Parathyroid adenoma (tissue), 2 donors: ENCODE measurements around the gene USHBP1.

Source experiments
- H2AFZ ChIP-seq: fragments of 300-600 bp; sonication (generic); one replicate; pipeline ENCODE4 v1.7.0; 2017; ENCODE audit warnings: antibody characterized with exemption, mild to moderate bottlenecking
- H3K27ac ChIP-seq: fragments of 300-600 bp; sonication (generic); one replicate; pipeline ENCODE4 v1.7.0; 2017
- H3K27me3 ChIP-seq: fragments of 300-600 bp; sonication (generic); one replicate; pipeline ENCODE4 v1.7.0; 2017; ENCODE audit warnings: low read length; ENCODE audit not compliant: control insufficient read depth, insufficient read depth
- H3K36me3 ChIP-seq: fragments of 300-600 bp; sonication (generic); one replicate; pipeline ENCODE4 v1.7.0; 2017; ENCODE audit warnings: low read length; ENCODE audit not compliant: control insufficient read depth, insufficient read depth
- H3K4me1 ChIP-seq: fragments of 300-600 bp; sonication (generic); one replicate; pipeline ENCODE4 v1.7.0; 2017; ENCODE audit warnings: control low read depth
- H3K4me2 ChIP-seq: fragments of 300-600 bp; sonication (generic); one replicate; pipeline ENCODE4 v1.7.0; 2017; ENCODE audit warnings: low read length
- H3K4me3 ChIP-seq: fragments of 300-600 bp; sonication (generic); one replicate; pipeline ENCODE4 v1.7.0; 2017; ENCODE audit warnings: low read depth, low read length
- H3K79me2 ChIP-seq: fragments of 300-600 bp; sonication (generic); one replicate; pipeline ENCODE4 v1.7.0; 2017; ENCODE audit warnings: control low read depth
- H3K9ac ChIP-seq: fragments of 300-600 bp; sonication (generic); one replicate; pipeline ENCODE4 v1.7.0; 2017; ENCODE audit warnings: mild to moderate bottlenecking
- H3K9me3 ChIP-seq: fragments of 300-600 bp; sonication (generic); one replicate; pipeline ENCODE4 v1.7.0; 2017; ENCODE audit warnings: low read length; ENCODE audit not compliant: control insufficient read depth
- TF ChIP-seq, protein P1 (sequence below): fragments of 300-600 bp; sonication (generic); IDR thresholded peaks from one replicate; pipeline ENCODE4 v1.7.0; 2017; ENCODE audit warnings: antibody characterized with exemption, mild to moderate bottlenecking
- donor health status: primary hyperparathyroidism.

Gene USHBP1

DNA sequence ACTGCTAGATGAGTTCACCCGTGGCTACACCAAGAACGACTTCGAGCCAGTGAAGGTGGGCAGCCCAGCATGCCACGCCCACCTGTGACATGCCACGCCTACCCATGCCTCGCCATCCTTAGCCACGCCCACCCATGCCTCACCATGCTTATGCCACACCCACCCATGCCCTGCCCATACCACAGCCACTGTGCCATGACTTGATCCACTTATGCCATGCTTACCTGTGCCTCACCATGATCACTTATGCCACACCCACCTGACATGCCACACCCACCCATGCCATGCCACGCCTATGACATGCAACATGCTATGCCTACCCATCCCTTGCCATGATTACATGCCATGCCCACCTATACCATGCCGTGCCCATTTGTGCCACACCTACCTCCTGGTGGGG lies 62.3 kb downstream of the USHBP1 start:
- Histone ChIP-seq H3K27me3 (no peaks in the 10 kb centered on the region), H3K4me1 (no peaks in the 10 kb centered on the region), H3K9me3 (no peaks in the 10 kb centered on the region), H2AFZ (no peak overlapping the region), H3K4me3 (no peak overlapping the region), H3K9ac (no peak overlapping the region), H3K79me2 (no peaks in the 10 kb centered on the region), H3K4me2 (no peak overlapping the region), H3K27ac (no peak overlapping the region), H3K36me3 (no peaks in the 10 kb centered on the region)
- TF ChIP-seq, protein P1, sequence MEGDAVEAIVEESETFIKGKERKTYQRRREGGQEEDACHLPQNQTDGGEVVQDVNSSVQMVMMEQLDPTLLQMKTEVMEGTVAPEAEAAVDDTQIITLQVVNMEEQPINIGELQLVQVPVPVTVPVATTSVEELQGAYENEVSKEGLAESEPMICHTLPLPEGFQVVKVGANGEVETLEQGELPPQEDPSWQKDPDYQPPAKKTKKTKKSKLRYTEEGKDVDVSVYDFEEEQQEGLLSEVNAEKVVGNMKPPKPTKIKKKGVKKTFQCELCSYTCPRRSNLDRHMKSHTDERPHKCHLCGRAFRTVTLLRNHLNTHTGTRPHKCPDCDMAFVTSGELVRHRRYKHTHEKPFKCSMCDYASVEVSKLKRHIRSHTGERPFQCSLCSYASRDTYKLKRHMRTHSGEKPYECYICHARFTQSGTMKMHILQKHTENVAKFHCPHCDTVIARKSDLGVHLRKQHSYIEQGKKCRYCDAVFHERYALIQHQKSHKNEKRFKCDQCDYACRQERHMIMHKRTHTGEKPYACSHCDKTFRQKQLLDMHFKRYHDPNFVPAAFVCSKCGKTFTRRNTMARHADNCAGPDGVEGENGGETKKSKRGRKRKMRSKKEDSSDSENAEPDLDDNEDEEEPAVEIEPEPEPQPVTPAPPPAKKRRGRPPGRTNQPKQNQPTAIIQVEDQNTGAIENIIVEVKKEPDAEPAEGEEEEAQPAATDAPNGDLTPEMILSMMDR, result no peak

DNA sequence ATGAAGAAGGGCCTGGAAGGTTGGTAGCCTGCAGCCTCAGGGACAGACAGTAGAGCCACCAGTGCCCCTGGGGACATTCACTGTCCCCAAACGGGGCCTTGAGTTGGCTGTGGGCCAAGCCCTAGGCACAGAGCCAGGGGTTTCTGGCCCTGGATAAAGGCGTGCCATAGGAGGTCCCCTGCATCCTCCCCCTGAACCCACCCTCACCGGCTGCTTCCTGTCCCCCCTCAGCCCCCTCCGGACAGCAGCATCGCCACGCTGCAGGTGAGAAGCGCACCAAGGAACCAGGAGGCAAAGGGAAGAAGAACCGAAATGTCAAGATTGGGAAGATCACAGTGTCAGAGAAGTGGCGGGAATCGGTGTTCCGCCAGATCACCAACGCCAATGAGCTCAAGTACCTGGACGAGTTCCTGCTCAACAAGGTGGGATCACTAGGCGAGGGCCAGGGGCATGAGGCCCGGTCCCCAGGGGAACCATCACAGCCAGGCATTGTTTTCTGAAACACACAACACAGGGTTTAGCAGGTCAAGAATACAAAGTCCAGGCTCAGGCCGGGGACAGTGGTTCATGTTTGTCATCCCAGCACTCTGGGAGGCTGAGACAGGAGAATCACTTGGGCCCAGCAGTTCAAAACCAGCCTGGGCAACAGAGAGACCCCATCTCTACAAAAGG lies 64.0 kb downstream of the USHBP1 start:
- TF ChIP-seq, protein P1, result no peak
- H3K36me3 ChIP-seq, result no peaks in the 10 kb centered on the region
- no peaks in the 10 kb centered on the region for H3K27me3 ChIP-seq
- no peak overlapping the region for H2AFZ ChIP-seq
- no peak overlapping the region for H3K9ac ChIP-seq
- H3K9me3 ChIP-seq, result no peaks in the 10 kb centered on the region
- H3K79me2 ChIP-seq, result no peaks in the 10 kb centered on the region
- H3K4me1 ChIP-seq, result no peaks in the 10 kb centered on the region
- H3K27ac ChIP-seq, result no peak overlapping the region
- H3K4me3 ChIP-seq, result no peak overlapping the region
- H3K4me2 ChIP-seq, result no peak overlapping the region
